Measurements from ENCODE around the gene TUNAR.

Gene TUNAR

DNA sequence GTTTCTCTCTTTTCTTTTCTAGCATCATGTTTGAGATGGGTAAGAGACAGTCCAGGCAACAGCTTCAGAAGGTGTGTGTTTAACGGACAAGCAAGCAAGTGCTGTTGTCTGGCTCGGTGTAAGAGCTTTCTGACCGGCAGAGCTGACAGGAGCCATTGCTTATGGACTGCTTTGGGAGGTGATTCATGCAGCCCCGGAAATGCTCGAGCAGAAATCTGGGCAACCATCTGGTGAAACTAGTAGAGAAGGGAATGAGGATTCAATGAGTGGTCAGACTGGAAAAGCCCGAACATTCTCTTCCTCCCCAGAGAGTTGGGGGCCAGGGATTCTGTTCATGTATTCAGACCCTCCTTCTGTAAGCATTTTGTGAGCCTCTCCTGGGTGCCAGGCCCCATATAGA lies 24.4 kb downstream of the TUNAR start:
- Histone ChIP-seq H3K9me2 (ENCODE audit: low read depth, low read length) (no peaks in the 10 kb centered on the region), H3K36me3 (ENCODE audit: insufficient read depth, low read length) (no peaks in the 10 kb centered on the region), H3K79me2 (ENCODE audit: insufficient read depth, low read length) (no peaks in the 10 kb centered on the region), H3K9ac (ENCODE audit: low read length) (no peak overlapping the region), H4K20me1 (ENCODE audit: insufficient read depth, low read length) (no peaks in the 10 kb centered on the region), H3K27me3 (ENCODE audit: insufficient read depth, low read length) (no peaks in the 10 kb centered on the region), H3K4me1 (ENCODE audit: insufficient read depth, low read length, severe bottlenecking) (no peaks in the 10 kb centered on the region), H3K27ac (ENCODE audit: low read depth, low read length, poor library complexity, severe bottlenecking) (no peak overlapping the region), H2AFZ (ENCODE audit: low read length) (no peak overlapping the region), H3K9me3 (ENCODE audit: low read length) (no peaks in the 10 kb centered on the region), H3K4me2 (ENCODE audit: low read length) (no peak overlapping the region), H3K4me3 (ENCODE audit: low read depth, low read length, poor library complexity, severe bottlenecking) (no peak overlapping the region), H3F3A (ENCODE audit: insufficient read depth, low read length) (no peaks in the 10 kb centered on the region)
- no peak for TF ChIP-seq EZH2 (IDR thresholded peaks at IDR 0.05; ENCODE audit: borderline replicate concordance, low read length)
- TF ChIP-seq, protein P1, sequence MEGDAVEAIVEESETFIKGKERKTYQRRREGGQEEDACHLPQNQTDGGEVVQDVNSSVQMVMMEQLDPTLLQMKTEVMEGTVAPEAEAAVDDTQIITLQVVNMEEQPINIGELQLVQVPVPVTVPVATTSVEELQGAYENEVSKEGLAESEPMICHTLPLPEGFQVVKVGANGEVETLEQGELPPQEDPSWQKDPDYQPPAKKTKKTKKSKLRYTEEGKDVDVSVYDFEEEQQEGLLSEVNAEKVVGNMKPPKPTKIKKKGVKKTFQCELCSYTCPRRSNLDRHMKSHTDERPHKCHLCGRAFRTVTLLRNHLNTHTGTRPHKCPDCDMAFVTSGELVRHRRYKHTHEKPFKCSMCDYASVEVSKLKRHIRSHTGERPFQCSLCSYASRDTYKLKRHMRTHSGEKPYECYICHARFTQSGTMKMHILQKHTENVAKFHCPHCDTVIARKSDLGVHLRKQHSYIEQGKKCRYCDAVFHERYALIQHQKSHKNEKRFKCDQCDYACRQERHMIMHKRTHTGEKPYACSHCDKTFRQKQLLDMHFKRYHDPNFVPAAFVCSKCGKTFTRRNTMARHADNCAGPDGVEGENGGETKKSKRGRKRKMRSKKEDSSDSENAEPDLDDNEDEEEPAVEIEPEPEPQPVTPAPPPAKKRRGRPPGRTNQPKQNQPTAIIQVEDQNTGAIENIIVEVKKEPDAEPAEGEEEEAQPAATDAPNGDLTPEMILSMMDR (IDR thresholded peaks at IDR 0.05; ENCODE audit: low read length) = no peak

GRCh38 chr14:95902273-95902826 lies 25.7 kb downstream of the TUNAR start:
- H3K9me3 ChIP-seq (ENCODE audit: low read length) = no peaks in the 10 kb centered on the region
- no peak overlapping the region for H2AFZ ChIP-seq (ENCODE audit: low read length)
- H4K20me1 ChIP-seq (ENCODE audit: insufficient read depth, low read length) = no peaks in the 10 kb centered on the region
- no peak overlapping the region for H3K4me2 ChIP-seq (ENCODE audit: low read length)
- no peaks in the 10 kb centered on the region for H3K36me3 ChIP-seq (ENCODE audit: insufficient read depth, low read length)
- H3K9ac ChIP-seq (ENCODE audit: low read length) = no peak overlapping the region
- H3K27me3 ChIP-seq (ENCODE audit: insufficient read depth, low read length) = no peaks in the 10 kb centered on the region
- no peaks in the 10 kb centered on the region for H3K9me2 ChIP-seq (ENCODE audit: low read depth, low read length)
- no peaks in the 10 kb centered on the region for H3K79me2 ChIP-seq (ENCODE audit: insufficient read depth, low read length)
- no peaks in the 10 kb centered on the region for H3K4me1 ChIP-seq (ENCODE audit: insufficient read depth, low read length, severe bottlenecking)
- TF ChIP-seq EZH2 (IDR thresholded peaks at IDR 0.05; ENCODE audit: borderline replicate concordance, low read length) = no peak
- TF ChIP-seq, protein P1 (IDR thresholded peaks at IDR 0.05; ENCODE audit: low read length) = no peak
- no peak overlapping the region for H3K27ac ChIP-seq (ENCODE audit: low read depth, low read length, poor library complexity, severe bottlenecking)
- no peaks in the 10 kb centered on the region for H3F3A ChIP-seq (ENCODE audit: insufficient read depth, low read length)
- no peak overlapping the region for H3K4me3 ChIP-seq (ENCODE audit: low read depth, low read length, poor library complexity, severe bottlenecking)

- H4K20me1 ChIP-seq (ENCODE audit: insufficient read depth, low read length) = no peaks in the 10 kb centered on the region
- TF ChIP-seq EZH2 (IDR thresholded peaks at IDR 0.05; ENCODE audit: borderline replicate concordance, low read length) = no peak
- TF ChIP-seq, protein P1 (IDR thresholded peaks at IDR 0.05; ENCODE audit: low read length) = no peak
- no peaks in the 10 kb centered on the region for H3K9me2 ChIP-seq (ENCODE audit: low read depth, low read length)
Observed at GRCh38 chr14:95903165-95903564, 26.5 kb downstream of the TUNAR start.

More at GRCh38 chr14:95903165-95903564, 26.5 kb downstream of the TUNAR start:
- H3K4me3 ChIP-seq (ENCODE audit: low read depth, low read length, poor library complexity, severe bottlenecking) = no peak overlapping the region
- no peaks in the 10 kb centered on the region for H3K9me3 ChIP-seq (ENCODE audit: low read length)
- H3K4me2 ChIP-seq (ENCODE audit: low read length) = no peak overlapping the region
- H3F3A ChIP-seq (ENCODE audit: insufficient read depth, low read length) = no peaks in the 10 kb centered on the region
- H3K27me3 ChIP-seq (ENCODE audit: insufficient read depth, low read length) = no peaks in the 10 kb centered on the region
- H3K9ac ChIP-seq (ENCODE audit: low read length) = no peak overlapping the region
- no peak overlapping the region for H2AFZ ChIP-seq (ENCODE audit: low read length)
- no peaks in the 10 kb centered on the region for H3K79me2 ChIP-seq (ENCODE audit: insufficient read depth, low read length)
- no peak overlapping the region for H3K27ac ChIP-seq (ENCODE audit: low read depth, low read length, poor library complexity, severe bottlenecking)
- no peaks in the 10 kb centered on the region for H3K4me1 ChIP-seq (ENCODE audit: insufficient read depth, low read length, severe bottlenecking)
- H3K36me3 ChIP-seq (ENCODE audit: insufficient read depth, low read length) = no peaks in the 10 kb centered on the region

All from OCI-LY1 (cell line).